Loucy (cell line): Measurements from ENCODE around the gene VSTM2B.

Source experiments
- H2AFZ ChIP-seq: fragments of 200-600 bp; sonication (generic); 2 replicates; pipeline ENCODE4 v1.6.0; 2016; ENCODE audit warnings: antibody characterized with exemption, mild to moderate bottlenecking, low read length, moderate library complexity
- H3F3A ChIP-seq: fragments of 200-600 bp; 2 replicates; pipeline ENCODE4 v1.6.0; 2016; ENCODE audit warnings: antibody characterized with exemption, low read depth, mild to moderate bottlenecking
- H3K27me3 ChIP-seq: fragments of 200-600 bp; sonication (generic); 2 replicates; pipeline ENCODE4 v1.6.1; 2014; ENCODE audit warnings: low read length, mild to moderate bottlenecking; ENCODE audit not compliant: insufficient read depth, poor library complexity, severe bottlenecking
- H3K36me3 ChIP-seq: fragments of 200-600 bp; sonication (generic); 2 replicates; pipeline ENCODE4 v1.6.1; 2016; ENCODE audit warnings: low read length; ENCODE audit not compliant: insufficient read depth
- H3K4me1 ChIP-seq: fragments of 200-600 bp; sonication (generic); 2 replicates; pipeline ENCODE4 v1.5.1; 2014; ENCODE audit warnings: low read length, mild to moderate bottlenecking; ENCODE audit not compliant: insufficient read depth, poor library complexity, severe bottlenecking
- H3K4me2 ChIP-seq: fragments of 200-600 bp; sonication (generic); 2 replicates; pipeline ENCODE4 v1.6.0; 2014; ENCODE audit warnings: antibody characterized with exemption, low read length, low read depth, mild to moderate bottlenecking; ENCODE audit not compliant: poor library complexity, severe bottlenecking
- H3K4me3 ChIP-seq: fragments of 200-600 bp; sonication (generic); 2 replicates; pipeline ENCODE4 v1.5.1; 2014; ENCODE audit warnings: low read length, mild to moderate bottlenecking, mixed read lengths; ENCODE audit not compliant: poor library complexity, severe bottlenecking
- H3K79me2 ChIP-seq: fragments of 200-600 bp; sonication (generic); 2 replicates; pipeline ENCODE4 v1.6.1; 2014; ENCODE audit warnings: low read length; ENCODE audit not compliant: insufficient read depth
- H3K9ac ChIP-seq: fragments of 200-600 bp; sonication (generic); 2 replicates; pipeline ENCODE4 v1.6.0; 2014; ENCODE audit warnings: mild to moderate bottlenecking, low read depth, low read length, moderate library complexity; ENCODE audit not compliant: poor library complexity, severe bottlenecking
- H3K9me2 ChIP-seq: fragments of 200-600 bp; sonication (generic); replicated peaks from 2 replicates; pipeline ENCODE4 v1.6.1; 2016; ENCODE audit warnings: low read depth, low read length, mixed read lengths
- H3K9me3 ChIP-seq: fragments of 200-600 bp; sonication (generic); 2 replicates; pipeline ENCODE4 v1.6.1; 2014; ENCODE audit warnings: mild to moderate bottlenecking, antibody characterized with exemption, low read length, low read depth; ENCODE audit not compliant: insufficient read depth
- H4K20me1 ChIP-seq: fragments of 200-600 bp; sonication (generic); 2 replicates; pipeline ENCODE4 v1.6.0; 2014; ENCODE audit warnings: antibody characterized with exemption, low read length, mild to moderate bottlenecking; ENCODE audit not compliant: insufficient read depth, poor library complexity, severe bottlenecking
- EZH2phosphoT487 ChIP-seq: fragments of 200-600 bp; IDR thresholded peaks from 2 replicates; pipeline ENCODE4 v1.6.1; 2018; ENCODE audit warnings: antibody characterized with exemption, mild to moderate bottlenecking, moderate library complexity, borderline replicate concordance
- TF ChIP-seq, protein P1 (sequence below): fragments of 200-600 bp; sonication (generic); conservative IDR thresholded peaks from 2 replicates; pipeline ENCODE4 v1.5.1; 2014; ENCODE audit warnings: mild to moderate bottlenecking, antibody characterized with exemption, low read length

Gene VSTM2B

DNA sequence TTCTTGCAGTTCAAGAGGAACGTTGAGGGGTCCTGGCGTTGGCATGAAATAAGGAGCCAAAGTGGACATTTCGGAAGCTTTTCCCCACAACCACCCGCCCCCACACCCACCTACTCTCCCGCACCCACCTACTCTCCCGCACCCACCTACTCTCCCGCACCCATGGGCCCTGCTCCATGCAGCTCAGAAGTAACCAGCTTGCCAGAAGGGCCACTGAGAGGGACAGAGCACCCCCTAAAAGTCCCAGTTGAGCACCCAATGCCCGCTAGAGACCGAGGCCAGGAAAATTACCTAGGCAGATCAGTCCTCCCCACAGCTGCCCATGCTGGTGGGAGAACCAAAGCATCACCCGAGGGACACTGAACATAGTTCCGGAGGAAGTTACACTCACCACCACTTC lies 11.8 kb downstream of the VSTM2B start:
- H3K9me2 ChIP-seq = no peaks in the 10 kb centered on the region
- H3K79me2 ChIP-seq = no peaks in the 10 kb centered on the region
- H3K27me3 ChIP-seq = no peaks in the 10 kb centered on the region
- H4K20me1 ChIP-seq = no peaks in the 10 kb centered on the region
- H3K4me1 ChIP-seq = no peaks in the 10 kb centered on the region
- H3K36me3 ChIP-seq = no peaks in the 10 kb centered on the region
- H3K9ac ChIP-seq = no peak overlapping the region
- H3K4me2 ChIP-seq = no peak overlapping the region
- no peaks in the 10 kb centered on the region for H3F3A ChIP-seq
- H3K9me3 ChIP-seq = peaks cover 5% of the 10 kb centered on the region; the same call in 1 of the 2 replicates
- no peak for TF ChIP-seq EZH2phosphoT487
- TF ChIP-seq, protein P1, sequence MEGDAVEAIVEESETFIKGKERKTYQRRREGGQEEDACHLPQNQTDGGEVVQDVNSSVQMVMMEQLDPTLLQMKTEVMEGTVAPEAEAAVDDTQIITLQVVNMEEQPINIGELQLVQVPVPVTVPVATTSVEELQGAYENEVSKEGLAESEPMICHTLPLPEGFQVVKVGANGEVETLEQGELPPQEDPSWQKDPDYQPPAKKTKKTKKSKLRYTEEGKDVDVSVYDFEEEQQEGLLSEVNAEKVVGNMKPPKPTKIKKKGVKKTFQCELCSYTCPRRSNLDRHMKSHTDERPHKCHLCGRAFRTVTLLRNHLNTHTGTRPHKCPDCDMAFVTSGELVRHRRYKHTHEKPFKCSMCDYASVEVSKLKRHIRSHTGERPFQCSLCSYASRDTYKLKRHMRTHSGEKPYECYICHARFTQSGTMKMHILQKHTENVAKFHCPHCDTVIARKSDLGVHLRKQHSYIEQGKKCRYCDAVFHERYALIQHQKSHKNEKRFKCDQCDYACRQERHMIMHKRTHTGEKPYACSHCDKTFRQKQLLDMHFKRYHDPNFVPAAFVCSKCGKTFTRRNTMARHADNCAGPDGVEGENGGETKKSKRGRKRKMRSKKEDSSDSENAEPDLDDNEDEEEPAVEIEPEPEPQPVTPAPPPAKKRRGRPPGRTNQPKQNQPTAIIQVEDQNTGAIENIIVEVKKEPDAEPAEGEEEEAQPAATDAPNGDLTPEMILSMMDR = no peak
- H3K4me3 ChIP-seq = no peak overlapping the region
- H2AFZ ChIP-seq = no peak overlapping the region

DNA sequence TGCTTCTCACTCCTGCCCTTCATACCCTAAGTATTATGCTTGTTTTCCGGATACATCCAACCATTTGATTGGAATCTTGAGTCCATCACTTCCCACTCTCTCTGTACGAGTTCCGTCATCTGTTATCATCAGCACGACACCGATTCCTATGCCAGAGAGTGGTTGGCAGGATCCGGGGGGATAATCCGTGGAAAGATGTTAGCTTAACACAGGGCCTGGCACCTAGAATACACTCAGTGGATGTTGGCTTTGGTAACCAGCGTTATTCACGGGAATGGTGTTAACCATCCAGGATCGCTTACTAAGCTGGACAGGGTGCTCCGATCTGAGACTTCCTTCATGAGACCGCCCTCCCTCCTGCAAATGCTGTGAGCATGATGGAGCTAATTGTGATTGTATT lies 12.4 kb downstream of the VSTM2B start:
- no peak overlapping the region for H3K9ac ChIP-seq
- TF ChIP-seq, protein P1 = no peak
- H3K36me3 ChIP-seq = no peaks in the 10 kb centered on the region
- peaks cover 5% of the 10 kb centered on the region; the same call in 1 of the 2 replicates for H3K9me3 ChIP-seq
- H3K4me3 ChIP-seq = no peak overlapping the region
- H3K27me3 ChIP-seq = no peaks in the 10 kb centered on the region
- no peaks in the 10 kb centered on the region for H3F3A ChIP-seq
- H3K4me1 ChIP-seq = no peaks in the 10 kb centered on the region
- H4K20me1 ChIP-seq = no peaks in the 10 kb centered on the region
- no peaks in the 10 kb centered on the region for H3K79me2 ChIP-seq
- H2AFZ ChIP-seq = no peak overlapping the region
- no peaks in the 10 kb centered on the region for H3K9me2 ChIP-seq
- no peak overlapping the region for H3K4me2 ChIP-seq

DNA sequence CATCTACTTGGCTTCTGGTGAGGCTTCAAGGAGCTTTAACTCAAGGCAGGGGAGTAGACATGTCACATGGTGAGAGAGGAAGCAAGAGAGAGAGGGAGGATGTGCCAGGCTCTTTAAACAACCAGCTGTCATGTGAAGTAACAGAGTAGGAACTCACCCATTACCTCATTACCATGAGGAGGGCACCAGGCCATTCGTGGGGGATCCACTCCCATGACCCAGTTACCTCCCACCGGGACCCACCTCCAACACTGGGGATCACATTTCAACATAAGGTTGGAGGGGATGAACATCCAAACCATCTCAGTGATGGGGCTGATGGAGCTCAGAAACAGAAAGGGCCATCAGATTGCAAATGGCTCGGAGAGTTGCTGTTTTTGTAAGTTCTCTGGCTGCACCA lies 12.9 kb downstream of the VSTM2B start:
- no peak overlapping the region for H3K4me3 ChIP-seq
- no peak overlapping the region for H3K9ac ChIP-seq
- TF ChIP-seq, protein P1 = no peak
- no peak for TF ChIP-seq EZH2phosphoT487
- H3F3A ChIP-seq = no peaks in the 10 kb centered on the region
- no peaks in the 10 kb centered on the region for H3K9me2 ChIP-seq
- H3K4me2 ChIP-seq = no peak overlapping the region
- no peak overlapping the region for H2AFZ ChIP-seq
- H3K4me1 ChIP-seq = no peaks in the 10 kb centered on the region
- no peaks in the 10 kb centered on the region for H3K79me2 ChIP-seq
- H3K9me3 ChIP-seq = peaks cover 5% of the 10 kb centered on the region; the same call in 1 of the 2 replicates
- no peaks in the 10 kb centered on the region for H3K36me3 ChIP-seq
- H3K27me3 ChIP-seq = no peaks in the 10 kb centered on the region
- H4K20me1 ChIP-seq = no peaks in the 10 kb centered on the region
